Measurements from ENCODE around the gene PRSS53.

Gene PRSS53

GRCh38 chr16:31036691-31037090 is 52.1 kb downstream of the PRSS53 start:
- DNase-seq, result no peak

DNA sequence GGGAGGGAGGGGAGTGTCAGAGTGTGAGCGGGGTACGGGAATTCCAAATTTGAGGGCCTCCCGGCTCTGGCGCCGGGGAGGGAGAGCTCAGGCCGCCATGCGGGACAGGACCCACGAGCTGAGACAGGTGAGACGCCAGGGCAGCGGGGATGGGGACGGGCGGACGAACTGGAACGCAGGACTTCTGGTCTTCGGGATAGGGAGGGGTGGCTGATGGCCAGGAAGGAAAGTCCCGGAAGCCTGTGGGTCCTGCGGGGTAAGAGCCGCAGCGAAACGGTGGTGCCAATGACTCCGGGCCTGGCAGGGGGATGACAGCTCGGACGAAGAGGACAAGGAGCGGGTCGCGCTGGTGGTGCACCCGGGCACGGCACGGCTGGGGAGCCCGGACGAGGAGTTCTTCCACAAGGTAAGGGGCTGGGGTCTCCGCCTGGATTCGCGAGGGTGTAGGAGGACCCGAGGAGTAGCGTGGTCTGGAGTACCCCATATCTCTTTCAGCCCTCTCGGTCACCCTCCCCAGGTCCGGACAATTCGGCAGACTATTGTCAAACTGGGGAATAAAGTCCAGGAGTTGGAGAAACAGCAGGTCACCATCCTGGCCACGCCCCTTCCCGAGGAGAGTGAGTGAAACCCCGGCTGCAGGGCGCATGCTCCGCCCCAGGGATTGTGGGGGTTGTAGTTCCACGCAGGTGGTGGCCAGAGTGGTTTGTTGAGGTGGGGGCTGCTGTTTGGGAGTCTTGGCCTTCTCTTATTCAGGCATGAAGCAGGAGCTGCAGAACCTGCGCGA is 54.8 kb downstream of the PRSS53 start:
- peak; percentile 77 for DNase-seq

Measured in NCI-H510A (cell line).